Breast epithelium (tissue), 4 donors: ENCODE data around the gene ATP6V1F. TPM values are rescaled to one million over a fixed set of nuclear protein-coding genes. Genes with fewer than 3 reads are reported as not detected.

Source experiments
- DNase-seq, 2 donors: peaks; one replicate each; pipeline ENCODE4 v3.0.0-alpha.2; 2019; ENCODE audit warnings: low spot score in 2 of 2
- H3K27ac ChIP-seq, 2 donors: fragments of 200-600 bp; sonication (generic) in 1 of 2; one replicate each; pipeline ENCODE4 v1.5.1; 2016 to 2019; ENCODE audit warnings: mild to moderate bottlenecking in 1 of 2
- H3K27me3 ChIP-seq, 2 donors: fragments of 200-600 bp; sonication (generic) in 1 of 2; one replicate each; pipeline versions ENCODE4 v1.5.1 to v1.6.0; 2017 to 2019; ENCODE audit warnings: control low read depth in 1 of 2, mild to moderate bottlenecking in 1 of 2
- H3K36me3 ChIP-seq: fragments of 200-600 bp; one replicate; pipeline ENCODE4 v1.5.1; 2019
- H3K4me1 ChIP-seq, 2 donors: fragments of 200-600 bp; sonication (generic); one replicate each; pipeline ENCODE4 v1.5.1; 2016 to 2019; ENCODE audit warnings: control low read depth in 1 of 2
- H3K4me3 ChIP-seq, 3 donors: fragments of 200-600 bp; sonication (generic); 1 replicate in 2 of 3; 2 replicates in 1 of 3; pipeline ENCODE4 v1.5.1; 2016 to 2019; ENCODE audit warnings: mild to moderate bottlenecking in 3 of 3, moderate library complexity in 2 of 3
- H3K9me3 ChIP-seq, 2 donors: fragments of 200-600 bp; sonication (generic) in 1 of 2; one replicate each; pipeline ENCODE4 v1.5.1; 2016 to 2019; ENCODE audit warnings: control low read depth in 1 of 2
- POLR2A ChIP-seq: fragments of 450-650 bp; IDR thresholded peaks from one replicate; pipeline ENCODE4 v1.6.1; 2016; ENCODE audit warnings: antibody characterized with exemption, mild to moderate bottlenecking, moderate library complexity
- POLR2AphosphoS5 ChIP-seq, 3 donors: sonication (generic); formaldehyde crosslinking; IDR thresholded peaks; one replicate each; pipeline ENCODE4 v1.6.1; 2017; ENCODE audit warnings: antibody characterized with exemption in 3 of 3
- intact Hi-C: fragments of 100-400 bp; cut with DNase I; formaldehyde crosslinking; loops from one replicate; pipeline ENCODE4 v1.15.1; 2023; ENCODE audit warnings: low total_unique reads
- total RNA-seq, 3 donors: library from RNA; depleted of rRNA; stranded (reverse); fragments of >200 nt; gene quantifications; one replicate each; pipeline ENCODE4 v1.1.0, GENCODE V29; 2016
- TF ChIP-seq, protein P1 (sequence below), 3 donors: fragments of 450-650 bp; IDR thresholded peaks; one replicate each; pipeline ENCODE4 v1.5.1; 2016 to 2017; ENCODE audit warnings: antibody characterized with exemption in 3 of 3, mild to moderate bottlenecking in 3 of 3, moderate library complexity in 3 of 3

Gene ATP6V1F
- total RNA-seq, 3 donors from 2014 or later = 117 to 174 (median 127) TPM

DNA sequence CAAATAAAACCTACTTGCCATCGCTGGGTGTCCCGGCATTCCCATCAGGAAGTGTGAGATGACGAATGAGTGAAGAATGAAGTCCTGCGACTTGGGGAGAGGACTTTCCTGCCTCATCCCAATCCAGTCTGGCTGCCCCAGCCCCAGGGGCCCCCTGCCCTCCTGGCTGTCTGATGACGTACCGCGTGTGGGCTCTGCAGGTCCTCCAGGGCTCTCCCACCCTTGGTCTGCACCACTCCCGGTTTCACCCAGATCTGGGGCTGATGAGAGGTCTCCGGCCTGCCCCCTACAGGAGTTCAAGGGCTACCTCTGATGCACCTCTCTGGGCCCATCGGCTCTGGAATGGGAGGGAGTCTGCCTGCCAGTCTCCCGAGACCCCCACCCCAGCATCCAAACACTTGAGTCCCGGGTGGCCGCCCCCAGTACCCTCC lies 9.8 kb downstream of the ATP6V1F start:
- intact Hi-C loops = no loop called here
- no peak for TF ChIP-seq POLR2AphosphoS5 (IDR thresholded peaks at IDR 0.05)
- TF ChIP-seq POLR2A = no peak
- TF ChIP-seq, protein P1, sequence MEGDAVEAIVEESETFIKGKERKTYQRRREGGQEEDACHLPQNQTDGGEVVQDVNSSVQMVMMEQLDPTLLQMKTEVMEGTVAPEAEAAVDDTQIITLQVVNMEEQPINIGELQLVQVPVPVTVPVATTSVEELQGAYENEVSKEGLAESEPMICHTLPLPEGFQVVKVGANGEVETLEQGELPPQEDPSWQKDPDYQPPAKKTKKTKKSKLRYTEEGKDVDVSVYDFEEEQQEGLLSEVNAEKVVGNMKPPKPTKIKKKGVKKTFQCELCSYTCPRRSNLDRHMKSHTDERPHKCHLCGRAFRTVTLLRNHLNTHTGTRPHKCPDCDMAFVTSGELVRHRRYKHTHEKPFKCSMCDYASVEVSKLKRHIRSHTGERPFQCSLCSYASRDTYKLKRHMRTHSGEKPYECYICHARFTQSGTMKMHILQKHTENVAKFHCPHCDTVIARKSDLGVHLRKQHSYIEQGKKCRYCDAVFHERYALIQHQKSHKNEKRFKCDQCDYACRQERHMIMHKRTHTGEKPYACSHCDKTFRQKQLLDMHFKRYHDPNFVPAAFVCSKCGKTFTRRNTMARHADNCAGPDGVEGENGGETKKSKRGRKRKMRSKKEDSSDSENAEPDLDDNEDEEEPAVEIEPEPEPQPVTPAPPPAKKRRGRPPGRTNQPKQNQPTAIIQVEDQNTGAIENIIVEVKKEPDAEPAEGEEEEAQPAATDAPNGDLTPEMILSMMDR (IDR thresholded peaks at IDR 0.05) = no peak
- no peak overlapping the region for H3K4me3 ChIP-seq

DNA sequence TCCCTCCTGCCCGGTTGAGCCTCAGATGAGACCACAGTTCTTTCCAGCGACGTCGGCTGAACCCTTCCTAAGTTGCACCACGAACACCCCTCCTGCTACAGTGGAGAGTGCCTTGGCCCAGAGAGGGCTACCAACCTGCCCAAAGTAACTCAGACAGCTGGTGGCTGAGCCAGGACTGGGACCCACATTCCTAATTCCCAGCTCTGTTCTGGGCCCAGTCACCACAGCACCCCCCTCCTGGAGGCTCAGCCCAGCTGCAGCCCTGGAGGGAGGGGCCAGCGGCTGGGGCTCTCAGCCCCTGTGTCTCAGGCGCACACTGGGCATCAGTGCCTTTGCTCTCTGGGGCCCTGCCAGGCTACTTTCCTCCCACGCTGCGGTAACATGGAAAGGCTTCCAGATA lies 10.6 kb downstream of the ATP6V1F start:
- intact Hi-C loops = no loop called here
- no peak for TF ChIP-seq POLR2A
- no peak for TF ChIP-seq POLR2AphosphoS5 (IDR thresholded peaks at IDR 0.05)
- TF ChIP-seq, protein P1 (IDR thresholded peaks at IDR 0.05) = no peak
- DNase-seq = no peak
- no peak overlapping the region for H3K4me3 ChIP-seq
- H3K4me1 ChIP-seq = no peaks in the 10 kb centered on the region
- no peaks in the 10 kb centered on the region for H3K9me3 ChIP-seq
- H3K36me3 ChIP-seq = no peaks in the 10 kb centered on the region
- H3K27ac ChIP-seq = no peak overlapping the region
- H3K27me3 ChIP-seq = no peaks in the 10 kb centered on the region

More for the DNA sequence above, 9.8 kb downstream of the ATP6V1F start:
- no peak overlapping the region for H3K27ac ChIP-seq
- H3K9me3 ChIP-seq = no peaks in the 10 kb centered on the region
- no peaks in the 10 kb centered on the region for H3K4me1 ChIP-seq
- no peak for DNase-seq
- H3K36me3 ChIP-seq = no peaks in the 10 kb centered on the region
- H3K27me3 ChIP-seq = no peaks in the 10 kb centered on the region

DNA sequence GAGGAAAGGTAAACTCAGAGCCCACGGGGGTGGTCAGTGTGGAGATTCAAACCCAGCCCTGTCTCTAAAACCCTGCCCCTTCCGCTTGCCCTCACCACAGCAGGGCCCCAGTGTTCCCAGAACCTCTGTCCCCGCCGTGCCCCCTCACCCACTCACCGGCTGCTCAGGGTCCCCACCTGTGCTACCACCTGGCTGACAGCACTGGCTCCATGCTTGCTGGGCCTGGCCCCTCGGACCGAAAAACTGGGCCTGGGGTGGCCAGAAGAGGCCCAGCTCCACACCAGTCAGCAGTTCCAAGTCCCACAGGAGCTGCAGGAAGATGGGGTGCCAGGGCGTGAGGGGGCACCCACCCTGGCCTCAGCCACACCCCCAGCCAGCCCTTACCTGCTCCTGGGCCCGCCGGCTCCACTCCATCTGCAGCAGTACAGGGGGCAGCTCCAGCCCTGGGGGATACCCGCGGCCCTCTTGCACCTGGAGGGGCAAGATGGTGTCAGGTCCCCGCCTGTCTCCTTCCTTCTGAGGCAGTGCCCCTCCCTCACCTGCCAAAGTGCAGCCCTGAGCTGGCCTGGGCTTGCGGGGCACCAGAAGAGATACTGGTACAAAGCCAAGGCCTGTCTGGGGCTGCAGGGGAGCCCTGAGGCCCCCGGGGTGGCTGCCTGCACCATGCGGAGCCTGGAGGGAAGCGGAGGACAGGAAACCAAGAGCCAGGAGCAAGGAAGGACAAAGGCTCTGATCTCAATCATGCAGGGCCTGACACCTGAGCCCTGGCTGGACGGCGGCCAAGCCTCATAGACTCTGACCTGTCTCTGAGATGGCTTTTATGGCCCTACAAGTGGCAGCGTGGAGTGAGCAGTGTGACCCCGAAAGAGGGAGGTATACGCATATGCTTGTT lies 11.7 kb downstream of the ATP6V1F start:
- H3K27me3 ChIP-seq = no peaks in the 10 kb centered on the region
- no peak overlapping the region for H3K4me3 ChIP-seq
- no peaks in the 10 kb centered on the region for H3K36me3 ChIP-seq
- H3K27ac ChIP-seq = no peak overlapping the region
- H3K4me1 ChIP-seq = no peaks in the 10 kb centered on the region
- TF ChIP-seq POLR2AphosphoS5 (IDR thresholded peaks at IDR 0.05) = no peak
- TF ChIP-seq POLR2A = no peak
- TF ChIP-seq, protein P1 (IDR thresholded peaks at IDR 0.05) = no peak
- DNase-seq = no peak
- intact Hi-C loops = loop anchor here (2.0 kb wide), 1 partner anchor 78 kb away; no protein-coding TSS in a partner anchor
- H3K9me3 ChIP-seq = no peaks in the 10 kb centered on the region

DNA sequence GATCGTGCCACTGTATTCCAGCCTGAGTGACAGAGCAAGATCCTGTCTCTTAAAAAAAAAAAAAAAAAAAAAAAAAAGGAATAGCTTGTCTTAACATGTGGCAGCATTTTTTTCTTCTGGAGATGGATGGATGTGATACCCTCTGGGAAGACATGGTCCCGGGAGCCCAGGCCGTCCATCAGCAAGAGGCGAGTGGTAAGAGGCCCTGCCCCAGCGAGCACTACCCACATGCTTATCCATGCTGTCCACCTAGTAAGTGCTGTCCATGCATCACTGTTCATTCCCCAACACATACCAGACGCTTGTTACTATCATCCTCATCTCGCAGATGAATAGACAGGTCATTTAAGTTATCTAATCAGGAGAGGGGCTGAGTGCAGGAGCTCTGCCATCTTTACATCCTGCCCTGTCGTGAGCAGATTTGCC lies 12.9 kb downstream of the ATP6V1F start:
- intact Hi-C loops = loop anchor here (2.0 kb wide), 1 partner anchor 79 kb away; no protein-coding TSS in a partner anchor
- no peaks in the 10 kb centered on the region for H3K9me3 ChIP-seq
- H3K36me3 ChIP-seq = no peaks in the 10 kb centered on the region
- no peaks in the 10 kb centered on the region for H3K27me3 ChIP-seq
- TF ChIP-seq, protein P1 (IDR thresholded peaks at IDR 0.05) = no peak
- TF ChIP-seq POLR2AphosphoS5 (IDR thresholded peaks at IDR 0.05) = no peak
- no peak for TF ChIP-seq POLR2A
- no peak for DNase-seq
- H3K27ac ChIP-seq = no peak overlapping the region
- H3K4me1 ChIP-seq = no peaks in the 10 kb centered on the region
- no peak overlapping the region for H3K4me3 ChIP-seq

DNA sequence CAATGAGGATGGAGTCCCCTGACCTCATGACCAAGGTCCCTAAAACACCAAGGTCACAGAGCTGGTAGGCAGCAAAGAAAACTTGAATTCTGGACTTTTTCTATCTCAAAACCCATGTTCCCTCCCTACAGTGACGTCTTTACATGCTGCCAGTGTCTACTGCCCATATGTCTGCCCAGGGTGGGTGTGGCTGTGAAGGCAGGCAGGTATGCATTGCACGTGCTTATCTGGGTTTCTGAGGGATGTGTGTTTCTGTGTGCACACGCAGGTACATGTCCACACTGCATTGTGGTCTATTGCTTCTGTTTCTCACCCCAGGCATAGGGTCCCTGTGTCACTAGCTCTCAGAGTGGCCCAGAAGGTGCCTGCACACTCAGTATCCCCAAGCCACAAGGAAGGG lies 13.5 kb downstream of the ATP6V1F start:
- TF ChIP-seq POLR2A = no peak
- TF ChIP-seq, protein P1 (IDR thresholded peaks at IDR 0.05) = no peak
- TF ChIP-seq POLR2AphosphoS5 (IDR thresholded peaks at IDR 0.05) = no peak
- H3K27ac ChIP-seq = no peak overlapping the region
- H3K27me3 ChIP-seq = no peaks in the 10 kb centered on the region
- no peaks in the 10 kb centered on the region for H3K4me1 ChIP-seq
- H3K36me3 ChIP-seq = no peaks in the 10 kb centered on the region
- no peak for DNase-seq
- no peaks in the 10 kb centered on the region for H3K9me3 ChIP-seq
- intact Hi-C loops = no loop called here
- H3K4me3 ChIP-seq = no peak overlapping the region
